Neutrophil (primary cell): ENCODE measurements around the gene NXN.
"Not testable (repeated sequence)": the region's sequence is repeated elsewhere in the genome, so short reads cannot be mapped to it uniquely, and the experiment has no call there.

Source experiments
- H3K27ac ChIP-seq: fragments of 200-600 bp; sonication (generic); 2 replicates; pipeline ENCODE4 v1.5.1; 2016; ENCODE audit warnings: mild to moderate bottlenecking, moderate library complexity
- H3K27me3 ChIP-seq: fragments of 200-600 bp; sonication (generic); 2 replicates; pipeline ENCODE4 v1.6.0; 2016; ENCODE audit warnings: mild to moderate bottlenecking
- H3K36me3 ChIP-seq: fragments of 200-600 bp; sonication (generic); 2 replicates; pipeline ENCODE4 v1.5.1; 2017
- H3K4me1 ChIP-seq, 2 experiments: fragments of 200-600 bp in 1 of 2; sonication (generic) in 1 of 2; 1 replicate in 1 of 2; 2 replicates in 1 of 2; pipeline versions ENCODE4 v1.5.1 to v1.6.1; 2013 to 2016; ENCODE audit warnings: low read depth in 1 of 2, low read length in 1 of 2, mild to moderate bottlenecking in 1 of 2, moderate library complexity in 1 of 2; ENCODE audit not compliant: control insufficient read depth in 1 of 2, insufficient read depth in 1 of 2
- H3K4me3 ChIP-seq, 2 experiments: fragments of 200-600 bp in 1 of 2; sonication (generic) in 1 of 2; 1 replicate in 1 of 2; 2 replicates in 1 of 2; pipeline ENCODE4 v1.5.1; 2013 to 2016; ENCODE audit warnings: low read depth in 1 of 2, low read length in 1 of 2, mild to moderate bottlenecking in 1 of 2, moderate library complexity in 1 of 2
- H3K9me3 ChIP-seq: fragments of 200-600 bp; sonication (generic); 2 replicates; pipeline ENCODE4 v1.5.1; 2016
- TF ChIP-seq, protein P1 (sequence below): fragments of 200-600 bp; sonication (generic); IDR thresholded peaks from 2 replicates; pipeline ENCODE4 v1.5.1; 2016; ENCODE audit warnings: antibody characterized with exemption

NXN gene

DNA sequence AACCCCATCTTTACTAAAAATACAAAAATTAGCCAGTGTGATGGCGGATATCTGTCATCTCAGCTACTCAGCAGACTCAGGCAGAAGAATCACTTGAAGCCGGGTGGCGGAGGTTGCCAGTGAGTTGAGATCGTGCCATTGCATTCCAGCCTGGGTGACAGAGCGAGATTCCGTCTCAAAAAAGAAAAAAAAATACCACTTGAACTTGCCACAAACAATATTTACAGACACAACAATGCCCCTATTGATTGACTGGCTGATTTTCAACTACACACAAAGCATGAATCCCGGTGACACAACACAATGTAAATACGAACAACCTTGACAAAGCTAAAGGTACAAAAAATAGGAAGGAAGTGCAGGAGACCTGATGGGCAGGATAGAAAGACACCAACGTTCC is 49.3 kb downstream of the NXN start:
- Histone ChIP-seq H3K27me3 (peaks cover 21% of the 10 kb centered on the region), H3K4me3 (no peak overlapping the region), H3K36me3 (no peaks in the 10 kb centered on the region), H3K4me1 (no peaks in the 10 kb centered on the region), H3K27ac (no peak overlapping the region), H3K9me3 (no peaks in the 10 kb centered on the region)
- TF ChIP-seq, protein P1, sequence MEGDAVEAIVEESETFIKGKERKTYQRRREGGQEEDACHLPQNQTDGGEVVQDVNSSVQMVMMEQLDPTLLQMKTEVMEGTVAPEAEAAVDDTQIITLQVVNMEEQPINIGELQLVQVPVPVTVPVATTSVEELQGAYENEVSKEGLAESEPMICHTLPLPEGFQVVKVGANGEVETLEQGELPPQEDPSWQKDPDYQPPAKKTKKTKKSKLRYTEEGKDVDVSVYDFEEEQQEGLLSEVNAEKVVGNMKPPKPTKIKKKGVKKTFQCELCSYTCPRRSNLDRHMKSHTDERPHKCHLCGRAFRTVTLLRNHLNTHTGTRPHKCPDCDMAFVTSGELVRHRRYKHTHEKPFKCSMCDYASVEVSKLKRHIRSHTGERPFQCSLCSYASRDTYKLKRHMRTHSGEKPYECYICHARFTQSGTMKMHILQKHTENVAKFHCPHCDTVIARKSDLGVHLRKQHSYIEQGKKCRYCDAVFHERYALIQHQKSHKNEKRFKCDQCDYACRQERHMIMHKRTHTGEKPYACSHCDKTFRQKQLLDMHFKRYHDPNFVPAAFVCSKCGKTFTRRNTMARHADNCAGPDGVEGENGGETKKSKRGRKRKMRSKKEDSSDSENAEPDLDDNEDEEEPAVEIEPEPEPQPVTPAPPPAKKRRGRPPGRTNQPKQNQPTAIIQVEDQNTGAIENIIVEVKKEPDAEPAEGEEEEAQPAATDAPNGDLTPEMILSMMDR, result no peak

DNA sequence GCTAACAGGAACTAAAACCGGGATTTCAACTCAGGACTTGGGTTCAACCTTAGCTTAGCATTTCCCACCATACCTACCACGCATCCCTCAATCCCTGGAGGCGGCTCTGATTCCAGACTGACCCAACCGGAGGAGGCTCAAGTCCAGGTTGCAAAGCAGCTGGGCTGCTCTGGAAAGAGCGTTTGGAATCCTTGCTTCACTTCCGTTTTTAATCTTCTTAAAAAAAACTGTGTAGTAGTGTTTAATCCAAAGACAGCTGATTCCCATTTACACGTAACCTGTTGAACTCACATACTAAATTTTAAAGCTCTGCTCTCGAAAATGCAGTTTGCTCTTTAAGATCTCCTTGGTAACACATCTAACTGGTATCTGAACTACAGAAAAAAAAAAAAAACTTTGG is 50.0 kb downstream of the NXN start:
- Histone ChIP-seq H3K4me3 (no peak overlapping the region), H3K27me3 (peaks cover 28% of the 10 kb centered on the region), H3K9me3 (no peaks in the 10 kb centered on the region), H3K36me3 (no peaks in the 10 kb centered on the region), H3K27ac (no peak overlapping the region), H3K4me1 (no peaks in the 10 kb centered on the region)
- TF ChIP-seq, protein P1, result no peak

DNA sequence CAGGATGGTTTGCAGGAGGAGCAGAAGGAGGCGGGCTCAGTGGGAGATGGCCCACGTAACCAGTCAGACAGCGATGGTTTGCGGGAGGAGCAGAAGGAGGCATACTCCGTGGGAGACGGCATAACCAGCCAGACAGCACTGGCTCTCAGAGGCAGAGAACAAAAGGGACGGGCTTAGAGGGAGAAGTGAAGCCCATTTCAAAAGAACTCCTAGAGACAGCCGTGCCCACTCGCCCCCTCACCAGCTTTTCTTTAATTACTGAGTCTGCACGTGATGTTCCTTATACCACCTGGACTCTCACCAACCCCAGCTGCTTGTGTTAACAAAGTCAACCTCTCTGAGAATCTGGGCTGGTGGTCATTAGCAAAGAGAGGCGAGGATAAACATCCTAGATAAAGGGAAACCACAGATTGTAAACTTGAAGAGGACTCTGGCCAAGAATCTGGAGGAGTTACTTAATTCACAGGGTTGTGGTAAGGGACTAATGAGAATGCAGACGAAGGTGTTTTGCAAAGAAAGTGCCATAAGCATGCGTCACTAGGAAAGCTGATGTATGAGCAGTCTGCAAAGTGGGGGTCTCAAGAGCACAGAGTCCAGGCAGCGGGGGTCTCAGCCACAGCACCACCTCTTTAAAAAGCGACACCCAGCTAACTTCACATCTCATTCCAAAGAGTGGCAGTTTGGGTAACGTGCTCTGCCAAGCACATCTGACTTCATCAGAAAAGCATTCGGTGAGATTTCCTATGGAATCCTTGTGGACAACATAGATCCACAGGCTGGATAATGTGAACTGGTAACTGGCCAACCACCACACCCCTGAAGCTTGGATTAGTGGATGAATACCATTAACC is 51.7 kb downstream of the NXN start:
- no peak overlapping the region for H3K4me3 ChIP-seq
- H3K4me1 ChIP-seq, result no peaks in the 10 kb centered on the region
- H3K27ac ChIP-seq, result no peak overlapping the region
- H3K36me3 ChIP-seq, result no peaks in the 10 kb centered on the region
- peaks cover 29% of the 10 kb centered on the region for H3K27me3 ChIP-seq
- TF ChIP-seq, protein P1, result no peak
- H3K9me3 ChIP-seq, result no peaks in the 10 kb centered on the region

DNA sequence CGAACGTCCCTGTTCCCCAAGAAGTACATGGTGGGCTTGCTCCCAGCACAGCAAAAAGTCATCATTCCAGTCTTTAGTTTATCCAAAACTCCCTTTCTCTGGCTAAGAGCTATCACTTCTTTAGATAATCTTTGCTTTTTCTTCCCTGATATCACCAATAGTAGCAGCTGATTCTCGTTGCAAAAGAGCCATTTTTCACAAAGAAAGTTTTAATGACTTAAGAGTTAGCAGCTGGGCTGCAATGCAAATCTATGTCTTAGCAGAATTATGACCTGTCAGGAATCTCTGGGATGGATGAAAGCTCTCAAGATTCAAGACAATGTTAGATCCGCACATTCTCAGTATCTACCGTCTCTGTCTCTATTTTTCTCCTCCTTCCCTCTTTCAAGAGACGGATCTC is 53.8 kb downstream of the NXN start:
- Histone ChIP-seq H3K9me3 (no peaks in the 10 kb centered on the region), H3K27me3 (peaks cover 24% of the 10 kb centered on the region), H3K4me3 (no peak overlapping the region), H3K36me3 (no peaks in the 10 kb centered on the region), H3K4me1 (no peaks in the 10 kb centered on the region), H3K27ac (no peak overlapping the region)
- TF ChIP-seq, protein P1, result no peak

DNA sequence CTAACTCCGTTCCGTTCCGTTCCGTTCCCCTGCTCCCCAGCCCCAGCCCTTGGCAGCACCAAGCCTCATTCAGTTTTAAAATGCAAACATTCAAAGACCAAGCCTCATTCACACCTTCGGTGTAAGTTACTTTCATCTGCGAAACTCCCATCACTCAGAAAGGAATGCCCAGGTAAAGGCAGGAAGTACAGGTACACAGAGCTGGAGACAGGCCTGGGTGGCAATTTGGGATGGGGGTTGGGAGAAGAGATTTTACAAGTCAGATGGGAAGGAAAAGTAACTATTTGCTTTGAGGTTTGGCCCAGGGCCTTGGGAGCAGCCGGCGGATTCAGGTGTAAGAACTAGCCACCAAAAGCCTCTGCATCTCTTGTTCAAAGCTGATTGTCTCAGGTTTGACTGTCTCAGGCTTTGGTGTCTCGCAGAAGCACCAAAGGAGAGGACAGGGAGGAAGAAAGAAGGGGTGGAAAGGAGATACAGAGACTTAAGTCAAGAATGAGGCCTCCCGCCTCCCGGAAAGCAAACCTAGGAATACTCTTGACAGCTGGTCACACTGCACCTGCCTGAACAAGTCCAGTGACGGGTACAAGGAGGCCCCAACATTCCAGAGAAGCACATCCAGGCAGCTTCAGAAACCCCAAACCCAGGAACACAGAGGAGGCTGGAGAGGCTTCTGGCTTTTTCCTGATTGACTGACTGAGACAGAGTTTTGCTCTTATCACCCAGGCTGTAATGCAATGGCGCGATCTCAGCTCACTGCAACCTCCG is 54.7 kb downstream of the NXN start:
- H3K27me3 ChIP-seq, result peaks cover 24% of the 10 kb centered on the region
- H3K9me3 ChIP-seq, result no peaks in the 10 kb centered on the region
- no peak overlapping the region for H3K4me3 ChIP-seq
- no peaks in the 10 kb centered on the region for H3K4me1 ChIP-seq
- TF ChIP-seq, protein P1, result no peak
- no peak overlapping the region for H3K27ac ChIP-seq
- H3K36me3 ChIP-seq, result no peaks in the 10 kb centered on the region

DNA sequence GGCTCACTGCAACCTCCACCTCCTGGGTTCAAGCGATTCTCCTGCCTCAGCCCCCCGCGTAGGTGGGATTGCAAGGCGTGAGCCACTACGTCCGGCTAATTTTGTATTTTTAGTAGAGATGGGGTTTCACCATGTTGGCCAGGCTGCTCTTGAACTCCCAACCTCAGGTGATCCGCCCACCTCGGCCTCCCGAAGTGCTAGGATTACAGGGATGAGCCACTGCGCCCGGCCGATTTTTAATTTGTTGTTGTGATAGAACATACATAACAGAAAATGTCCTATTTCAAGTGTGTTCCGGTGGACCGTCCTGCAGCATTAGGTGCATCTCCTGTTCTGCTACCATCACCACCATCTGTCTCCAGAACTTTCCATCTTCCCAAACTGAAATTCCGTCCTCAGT is 55.3 kb downstream of the NXN start:
- H3K36me3 ChIP-seq, H3K4me1 ChIP-seq, H3K27ac ChIP-seq, H3K4me3 ChIP-seq, H3K9me3 ChIP-seq: not testable (repeated sequence)
- H3K27me3 ChIP-seq, result peaks cover 21% of the 10 kb centered on the region
